ENCODE results near the gene VEZT. TPM values are rescaled to one million over a fixed set of nuclear protein-coding genes. Genes with fewer than 3 reads are reported as not detected.

Gene VEZT
- total RNA-seq, 1 donor from 2014 or later, result 57.4 TPM

DNA sequence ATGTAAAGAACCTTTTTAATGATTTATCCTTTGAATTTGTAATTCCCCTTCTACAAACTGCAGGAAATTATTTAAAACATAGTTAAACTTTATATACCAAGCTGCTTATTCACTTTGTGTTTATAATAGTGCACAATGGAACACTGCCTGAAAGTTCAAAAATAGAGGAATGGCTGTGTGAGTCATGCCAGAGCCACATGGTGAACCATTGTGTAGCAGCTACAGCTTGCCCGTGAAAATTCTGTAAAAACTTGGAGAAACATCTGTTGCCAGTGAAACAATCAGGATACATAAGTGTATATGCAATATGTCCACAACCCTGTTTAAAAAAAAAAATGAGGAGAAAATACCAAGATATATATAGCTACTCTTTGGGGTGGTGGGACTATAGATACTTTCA lies 59.5 kb downstream of the VEZT start:
- H3K27me3 ChIP-seq (ENCODE audit: control insufficient read depth, insufficient read depth, low read length), result no peaks in the 10 kb centered on the region
- FAIRE-seq (no peak), DNase-seq (ENCODE audit: low read depth) (peak; percentile 28)
- no peak for TF ChIP-seq CTCF (IDR thresholded peaks at IDR 0.05; ENCODE audit: insufficient read depth, low read length, severe bottlenecking)
- peaks cover 9% of the 10 kb centered on the region for H3K36me3 ChIP-seq (ENCODE audit: control insufficient read depth, insufficient read depth, low read length)
- no peak overlapping the region for H3K4me3 ChIP-seq (ENCODE audit: low read depth, low read length)

DNA sequence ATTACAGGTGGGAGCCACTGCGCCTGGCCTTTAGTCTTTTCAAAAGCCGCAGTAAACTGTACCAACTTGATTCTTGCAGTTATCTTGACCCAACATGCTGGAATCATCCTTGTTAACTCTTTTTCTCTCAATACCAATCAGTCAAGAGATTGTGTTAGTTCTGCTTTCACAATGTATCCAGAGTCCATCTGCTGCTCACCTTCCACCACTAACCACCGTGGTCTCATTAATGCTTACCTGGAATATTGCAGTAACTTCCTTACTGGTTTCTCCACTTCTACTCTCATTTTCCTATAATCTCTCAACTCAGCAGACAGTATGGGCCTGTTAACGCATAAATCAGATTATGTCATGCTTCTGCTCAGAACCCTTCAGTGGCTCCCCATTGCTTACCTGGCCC lies 62.2 kb downstream of the VEZT start:
- Histone ChIP-seq H3K36me3 (ENCODE audit: control insufficient read depth, insufficient read depth, low read length) (peaks cover 9% of the 10 kb centered on the region), H3K4me3 (ENCODE audit: low read depth, low read length) (no peak overlapping the region), H3K27me3 (ENCODE audit: control insufficient read depth, insufficient read depth, low read length) (no peaks in the 10 kb centered on the region)
- peak; percentile 28 for FAIRE-seq
- no peak for DNase-seq (ENCODE audit: low read depth)
- no peak for TF ChIP-seq CTCF (IDR thresholded peaks at IDR 0.05; ENCODE audit: insufficient read depth, low read length, severe bottlenecking)

GRCh38 chr12:95282266-95282665 lies 64.7 kb downstream of the VEZT start:
- TF ChIP-seq CTCF (IDR thresholded peaks at IDR 0.05; ENCODE audit: insufficient read depth, low read length, severe bottlenecking), result no peak
- Histone ChIP-seq H3K4me3 (ENCODE audit: low read depth, low read length) (no peak overlapping the region), H3K27me3 (ENCODE audit: control insufficient read depth, insufficient read depth, low read length) (no peaks in the 10 kb centered on the region), H3K36me3 (ENCODE audit: control insufficient read depth, insufficient read depth, low read length) (peaks cover 10% of the 10 kb centered on the region)
- DNase-seq (ENCODE audit: low read depth) (no peak), FAIRE-seq (no peak)

DNA sequence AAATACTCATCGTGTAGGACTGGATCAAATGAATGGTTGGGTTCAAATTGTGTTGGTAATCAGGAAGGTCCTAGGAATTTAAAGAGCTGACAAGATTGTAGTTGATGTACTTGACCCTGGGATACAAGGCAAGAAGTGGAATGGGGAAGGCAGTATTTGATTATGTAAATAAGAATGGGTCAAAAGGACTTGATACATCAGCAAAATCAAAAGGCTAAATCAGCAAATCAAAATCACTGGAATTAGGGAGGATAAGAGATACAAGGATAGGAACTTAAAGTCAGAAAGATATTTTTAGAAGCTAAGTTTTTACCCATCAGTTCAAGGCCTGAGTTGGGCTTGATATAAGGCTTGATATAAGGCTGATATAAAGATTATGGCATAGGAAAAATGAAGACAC lies 65.8 kb downstream of the VEZT start:
- FAIRE-seq (no peak), DNase-seq (ENCODE audit: low read depth) (no peak)
- Histone ChIP-seq H3K4me3 (ENCODE audit: low read depth, low read length) (no peak overlapping the region), H3K27me3 (ENCODE audit: control insufficient read depth, insufficient read depth, low read length) (no peaks in the 10 kb centered on the region), H3K36me3 (ENCODE audit: control insufficient read depth, insufficient read depth, low read length) (peaks cover 10% of the 10 kb centered on the region)
- TF ChIP-seq CTCF (IDR thresholded peaks at IDR 0.05; ENCODE audit: insufficient read depth, low read length, severe bottlenecking), result no peak

- no peak for DNase-seq (ENCODE audit: low read depth)
- FAIRE-seq, result no peak
- H3K27me3 ChIP-seq (ENCODE audit: control insufficient read depth, insufficient read depth, low read length), result no peaks in the 10 kb centered on the region
- TF ChIP-seq CTCF (IDR thresholded peaks at IDR 0.05; ENCODE audit: insufficient read depth, low read length, severe bottlenecking), result no peak
- no peak overlapping the region for H3K4me3 ChIP-seq (ENCODE audit: low read depth, low read length)
- H3K36me3 ChIP-seq (ENCODE audit: control insufficient read depth, insufficient read depth, low read length), result peaks cover 5% of the 10 kb centered on the region
These were observed 69.1 kb downstream of the VEZT start for GRCh38 chr12:95286713-95287112.

DNA sequence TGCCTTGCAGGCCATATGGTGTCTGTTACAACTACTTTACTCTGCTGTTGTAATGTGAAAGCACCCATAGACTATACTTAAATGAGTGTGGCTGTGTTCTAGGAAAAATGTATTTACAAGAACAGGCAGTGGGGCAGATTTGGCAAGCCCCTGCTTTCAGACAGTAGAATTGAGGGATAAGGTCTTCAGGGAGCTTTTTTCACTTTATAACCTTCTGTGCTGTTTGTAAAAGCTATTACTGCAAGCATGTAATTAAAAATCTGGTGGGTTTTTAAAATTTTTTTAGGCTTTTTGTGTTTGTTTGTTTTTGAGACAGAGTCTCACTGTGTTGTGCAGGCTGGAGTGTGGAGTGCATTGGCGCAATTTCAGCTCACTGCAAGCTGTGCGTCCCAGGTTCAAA lies 73.9 kb downstream of the VEZT start:
- H3K4me3 ChIP-seq (ENCODE audit: low read depth, low read length), result no peak overlapping the region
- DNase-seq (ENCODE audit: low read depth) (no peak), FAIRE-seq (no peak)
- TF ChIP-seq CTCF (IDR thresholded peaks at IDR 0.05; ENCODE audit: insufficient read depth, low read length, severe bottlenecking), result no peak
- peaks cover 13% of the 10 kb centered on the region for H3K36me3 ChIP-seq (ENCODE audit: control insufficient read depth, insufficient read depth, low read length)
- H3K27me3 ChIP-seq (ENCODE audit: control insufficient read depth, insufficient read depth, low read length), result no peaks in the 10 kb centered on the region
